Panc1 (cell line): ENCODE results near the gene NUDT13.

Experiments used
- POLR2AphosphoS5 ChIP-seq: IDR thresholded peaks from 2 replicates; pipeline ENCODE4 v1.6.1; 2012; ENCODE audit warnings: mild to moderate bottlenecking, low read depth, low read length, moderate library complexity
- REST ChIP-seq, 2 experiments: IDR thresholded peaks; 2 replicates each; pipeline ENCODE4 v1.6.1; 2011 to 2012; ENCODE audit warnings: low read depth in 2 of 2, control low read depth in 1 of 2, low read length in 1 of 2, mild to moderate bottlenecking in 1 of 2, moderate library complexity in 1 of 2; ENCODE audit not compliant: insufficient read depth in 1 of 2
- SIN3A ChIP-seq: IDR thresholded peaks from 2 replicates; pipeline ENCODE4 v1.6.1; 2012; ENCODE audit warnings: low read depth, mild to moderate bottlenecking, low read length, moderate library complexity, borderline replicate concordance; ENCODE audit not compliant: insufficient read depth
- TCF7L2 ChIP-seq: IDR thresholded peaks from 2 replicates; pipeline ENCODE4 v1.6.1; 2011; ENCODE audit warnings: mild to moderate bottlenecking, low read depth, low read length, inconsistent platforms
- TF ChIP-seq, protein P1 (sequence below): fragments of 450-650 bp; IDR thresholded peaks from 2 replicates; pipeline ENCODE4 v1.5.1; 2017; ENCODE audit warnings: mild to moderate bottlenecking

DNA sequence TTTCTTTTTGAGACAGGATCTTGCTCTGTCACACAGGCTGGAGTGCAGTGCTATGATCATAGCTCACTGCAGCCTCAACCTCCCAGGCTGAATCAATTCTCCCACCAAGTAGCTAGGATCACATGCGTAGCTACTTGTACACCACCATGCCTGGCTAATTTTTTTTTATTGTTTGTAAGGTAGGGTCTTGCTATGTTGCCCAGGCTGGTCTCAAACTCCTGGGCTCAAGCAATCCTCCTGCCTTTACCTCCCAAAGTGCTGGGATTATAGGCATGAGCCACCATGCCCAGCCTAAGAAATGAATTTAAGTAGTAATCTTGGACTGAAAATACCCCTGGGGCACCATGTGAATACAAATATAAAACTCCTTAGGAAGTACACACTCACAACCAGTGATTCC, 5.8 kb downstream of the NUDT13 start:
- TF ChIP-seq TCF7L2 (no peak), POLR2AphosphoS5 (no peak), REST (IDR thresholded peaks at IDR 0.05; ENCODE audit: insufficient read depth in 1 of 2, low read depth in 2 of 2, low read length in 1 of 2) (no peak), SIN3A (no peak)
- TF ChIP-seq, protein P1, sequence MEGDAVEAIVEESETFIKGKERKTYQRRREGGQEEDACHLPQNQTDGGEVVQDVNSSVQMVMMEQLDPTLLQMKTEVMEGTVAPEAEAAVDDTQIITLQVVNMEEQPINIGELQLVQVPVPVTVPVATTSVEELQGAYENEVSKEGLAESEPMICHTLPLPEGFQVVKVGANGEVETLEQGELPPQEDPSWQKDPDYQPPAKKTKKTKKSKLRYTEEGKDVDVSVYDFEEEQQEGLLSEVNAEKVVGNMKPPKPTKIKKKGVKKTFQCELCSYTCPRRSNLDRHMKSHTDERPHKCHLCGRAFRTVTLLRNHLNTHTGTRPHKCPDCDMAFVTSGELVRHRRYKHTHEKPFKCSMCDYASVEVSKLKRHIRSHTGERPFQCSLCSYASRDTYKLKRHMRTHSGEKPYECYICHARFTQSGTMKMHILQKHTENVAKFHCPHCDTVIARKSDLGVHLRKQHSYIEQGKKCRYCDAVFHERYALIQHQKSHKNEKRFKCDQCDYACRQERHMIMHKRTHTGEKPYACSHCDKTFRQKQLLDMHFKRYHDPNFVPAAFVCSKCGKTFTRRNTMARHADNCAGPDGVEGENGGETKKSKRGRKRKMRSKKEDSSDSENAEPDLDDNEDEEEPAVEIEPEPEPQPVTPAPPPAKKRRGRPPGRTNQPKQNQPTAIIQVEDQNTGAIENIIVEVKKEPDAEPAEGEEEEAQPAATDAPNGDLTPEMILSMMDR: no peak
